Skeletal muscle cell (primary cell): ENCODE measurements around the gene CD101.
A peak's percentile ranks its signal among the peaks of the same experiment; 100 is the strongest.

Source experiments
- DNase-seq: peaks from one replicate; pipeline ENCODE4 v3.0.0-alpha.2; 2010; ENCODE audit warnings: low read depth
- H3K4me3 ChIP-seq: 2 replicates; pipeline ENCODE4 v1.5.1; 2011; ENCODE audit warnings: low read depth, mild to moderate bottlenecking, control low read depth, low read length, moderate library complexity

CD101 gene

GRCh38 chr1:116983678-116984077 lies 17.9 kb upstream of the CD101 start:
- no peak for DNase-seq
- no peak overlapping the region for H3K4me3 ChIP-seq

- H3K4me3 ChIP-seq, result no peak overlapping the region
- no peak for DNase-seq
These were observed 17.0 kb upstream of the CD101 start for GRCh38 chr1:116984406-116985160.

GRCh38 chr1:116986421-116987255 lies 14.9 kb upstream of the CD101 start:
- H3K4me3 ChIP-seq, result no peak overlapping the region
- DNase-seq, result no peak

GRCh38 chr1:116987256-116987555 lies 14.4 kb upstream of the CD101 start:
- no peak for DNase-seq

GRCh38 chr1:116988248-116988647 lies 13.3 kb upstream of the CD101 start:
- peak; percentile 49 for DNase-seq
- H3K4me3 ChIP-seq, result no peak overlapping the region

More at GRCh38 chr1:116987256-116987555, 14.4 kb upstream of the CD101 start:
- no peak overlapping the region for H3K4me3 ChIP-seq

- no peak overlapping the region for H3K4me3 ChIP-seq
- DNase-seq, result no peak
These were observed 12.7 kb upstream of the CD101 start for GRCh38 chr1:116988908-116989307.

- no peak overlapping the region for H3K4me3 ChIP-seq
- DNase-seq, result no peak
These were observed 11.7 kb upstream of the CD101 start for GRCh38 chr1:116989835-116990234.

- peak; percentile 99 for DNase-seq
These were observed 10.9 kb upstream of the CD101 start for GRCh38 chr1:116990612-116991151.

GRCh38 chr1:116991171-116991845 lies 10.3 kb upstream of the CD101 start:
- H3K4me3 ChIP-seq, result no peak overlapping the region
- DNase-seq, result no peak

More at GRCh38 chr1:116990612-116991151, 10.9 kb upstream of the CD101 start:
- no peak overlapping the region for H3K4me3 ChIP-seq

- DNase-seq, result no peak
- H3K4me3 ChIP-seq, result no peak overlapping the region
These were observed 9.6 kb upstream of the CD101 start for GRCh38 chr1:116991918-116992317.

- DNase-seq, result no peak
- no peak overlapping the region for H3K4me3 ChIP-seq
These were observed 8.3 kb upstream of the CD101 start for GRCh38 chr1:116993286-116993685.

GRCh38 chr1:116994411-116994810 lies 7.1 kb upstream of the CD101 start:
- H3K4me3 ChIP-seq, result no peak overlapping the region
- DNase-seq, result no peak

GRCh38 chr1:116997066-116997465 lies 4.5 kb upstream of the CD101 start:
- H3K4me3 ChIP-seq, result no peak overlapping the region
- no peak for DNase-seq

GRCh38 chr1:116997636-116998035 lies 3.9 kb upstream of the CD101 start:
- no peak overlapping the region for H3K4me3 ChIP-seq
- DNase-seq, result peak; percentile 41

- H3K4me3 ChIP-seq, result no peak overlapping the region
- DNase-seq, result no peak
These were observed 2.0 kb upstream of the CD101 start for GRCh38 chr1:116999596-116999995.

GRCh38 chr1:117000142-117000541 lies 1.4 kb upstream of the CD101 start:
- DNase-seq, result no peak
- H3K4me3 ChIP-seq, result no peak overlapping the region

GRCh38 chr1:117003223-117003875 lies 1.8 kb downstream of the CD101 start:
- no peak overlapping the region for H3K4me3 ChIP-seq
- DNase-seq, result no peak

- no peak overlapping the region for H3K4me3 ChIP-seq
These were observed 6.1 kb downstream of the CD101 start for GRCh38 chr1:117007719-117008013.

GRCh38 chr1:117008656-117009055 lies 7.1 kb downstream of the CD101 start:
- no peak for DNase-seq
- no peak overlapping the region for H3K4me3 ChIP-seq

More at GRCh38 chr1:117007719-117008013, 6.1 kb downstream of the CD101 start:
- no peak for DNase-seq

- H3K4me3 ChIP-seq, result no peak overlapping the region
- peak; percentile 43 for DNase-seq
These were observed 7.6 kb downstream of the CD101 start for GRCh38 chr1:117009132-117009531.
